ENCODE results near the gene DOCK4.

The DOCK4 gene

DNA sequence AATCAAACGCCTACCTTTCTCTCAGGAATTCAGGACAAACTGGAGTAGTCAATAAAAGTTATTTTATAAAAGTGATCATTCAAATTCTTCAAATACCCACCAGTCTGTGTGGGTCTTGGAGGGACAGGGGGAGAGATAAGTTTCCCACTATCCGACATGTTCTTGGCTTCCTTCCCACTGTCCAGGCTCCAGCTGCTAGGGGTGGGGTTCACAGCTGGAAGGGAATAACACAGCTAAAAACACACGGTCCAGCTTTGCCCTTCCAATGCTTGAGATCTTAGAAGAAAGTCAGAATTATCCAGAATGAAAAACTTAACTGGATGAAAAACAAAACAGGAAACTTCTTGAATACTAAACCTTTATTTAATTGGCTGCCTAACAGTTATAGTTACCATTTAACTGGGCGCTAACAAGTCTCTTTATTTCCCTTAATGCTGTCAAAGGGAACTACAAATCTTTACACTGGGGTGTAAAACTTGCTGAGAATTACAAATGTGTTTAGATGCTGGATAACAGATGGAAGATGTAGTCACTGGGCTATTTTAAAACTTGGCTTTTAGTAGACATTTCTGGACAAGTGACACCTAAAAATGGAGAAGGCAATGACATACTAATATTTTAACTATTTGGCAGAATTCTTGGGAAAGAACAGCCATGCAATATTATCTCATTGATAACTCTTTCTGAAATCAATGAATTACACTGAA lies 471.1 kb downstream of the DOCK4 start:
- DNase-seq (ENCODE audit: low read depth in 2 of 2): no peak

DNA sequence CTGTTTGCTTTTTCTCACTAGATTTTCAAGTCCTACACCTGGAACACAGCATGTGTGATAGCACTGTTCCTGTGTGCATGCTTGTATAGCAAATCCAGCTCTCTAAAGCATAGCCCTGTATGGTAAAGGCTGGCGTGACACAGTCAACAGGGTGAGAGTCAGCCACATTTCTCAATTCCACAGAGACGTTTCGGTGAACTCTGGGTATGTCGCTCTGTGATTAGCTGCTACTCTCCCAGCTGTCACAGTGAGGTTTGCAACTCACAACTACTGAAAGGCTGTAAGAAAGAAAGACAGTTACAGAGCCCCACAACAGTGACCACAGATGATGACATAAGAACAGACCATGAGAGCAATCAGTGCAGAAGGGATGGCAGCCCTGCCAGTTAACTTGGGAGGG lies 473.3 kb downstream of the DOCK4 start:
- DNase-seq (ENCODE audit: low read depth in 2 of 2): no peak

DNA sequence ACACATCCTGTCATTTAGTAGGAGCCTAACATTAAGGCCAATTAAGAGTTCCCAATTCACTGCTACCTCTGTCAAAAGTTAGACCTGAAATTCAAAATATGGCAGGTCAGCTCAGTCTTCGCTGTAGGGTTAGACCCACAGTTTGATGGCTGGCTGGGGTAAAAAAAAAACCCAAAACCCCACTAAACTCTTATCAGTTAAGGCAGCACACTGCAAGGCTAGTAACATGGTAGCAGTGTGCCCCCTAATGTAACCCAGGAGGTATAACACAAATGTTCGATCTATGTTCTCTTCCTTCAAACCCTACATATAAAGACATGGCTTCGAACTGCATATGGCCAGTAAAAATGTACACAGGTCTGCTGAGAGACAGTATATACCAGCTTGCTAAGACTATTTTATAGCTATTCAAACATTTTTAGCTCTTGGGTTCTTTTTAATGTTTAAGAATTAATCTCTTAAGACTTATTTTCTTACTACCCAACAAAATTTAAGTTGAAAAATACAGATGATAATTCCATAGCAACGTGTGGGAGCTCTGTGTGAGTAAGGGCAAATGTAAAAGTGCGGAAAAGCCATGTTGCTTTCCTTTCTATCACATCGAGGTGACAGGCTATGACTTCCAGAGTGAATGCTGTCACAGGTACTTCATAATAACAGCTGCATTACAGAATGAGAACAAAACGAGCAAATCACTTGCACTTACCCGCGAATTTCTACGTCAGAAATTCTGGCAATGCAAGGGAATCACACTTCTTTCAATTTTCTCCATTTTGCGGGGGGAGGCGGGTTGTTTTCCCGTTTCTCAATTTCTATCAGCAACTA lies 475.5 kb downstream of the DOCK4 start:
- DNase-seq (ENCODE audit: low read depth in 2 of 2): no peak

DNA sequence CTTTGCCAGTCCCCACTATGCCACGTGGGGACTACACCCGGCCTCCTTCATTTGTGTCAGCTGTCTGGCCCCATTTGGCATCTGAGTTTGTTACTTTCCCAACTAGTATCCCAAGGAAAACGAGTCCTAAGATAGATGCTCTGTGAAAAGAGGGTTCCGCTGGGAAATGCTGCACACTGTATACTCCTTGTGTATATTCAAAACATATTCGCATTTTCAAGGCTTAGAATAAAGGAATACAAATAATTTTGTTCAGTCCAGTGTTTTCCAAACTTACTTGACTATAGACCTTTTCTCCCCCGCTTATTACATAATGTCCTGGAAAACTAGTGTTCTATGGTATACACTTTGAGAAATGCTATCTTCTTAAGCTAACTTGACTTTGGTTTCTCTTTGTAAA lies 476.1 kb downstream of the DOCK4 start:
- DNase-seq (ENCODE audit: low read depth in 2 of 2): no peak

DNA sequence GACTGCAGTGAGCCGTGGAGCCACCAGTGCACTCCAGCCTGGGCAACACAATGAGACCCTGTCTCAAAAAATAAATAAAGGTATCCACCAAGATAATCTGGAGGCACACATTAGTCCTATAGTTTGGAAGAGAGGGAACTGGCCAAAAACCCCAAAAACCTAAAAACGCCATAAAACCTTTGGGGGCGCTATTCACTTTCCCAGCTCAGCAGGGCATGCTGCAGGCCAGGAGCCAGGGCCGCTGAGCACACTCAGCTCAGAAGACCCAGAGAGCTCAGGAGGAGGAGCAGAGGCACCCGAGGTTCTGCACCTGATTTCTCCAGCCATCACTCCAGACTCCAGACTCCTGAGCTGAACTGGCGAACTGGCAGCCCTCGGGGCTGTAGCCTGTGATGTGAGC lies 476.7 kb downstream of the DOCK4 start:
- DNase-seq (ENCODE audit: low read depth in 2 of 2): no peak

DNA sequence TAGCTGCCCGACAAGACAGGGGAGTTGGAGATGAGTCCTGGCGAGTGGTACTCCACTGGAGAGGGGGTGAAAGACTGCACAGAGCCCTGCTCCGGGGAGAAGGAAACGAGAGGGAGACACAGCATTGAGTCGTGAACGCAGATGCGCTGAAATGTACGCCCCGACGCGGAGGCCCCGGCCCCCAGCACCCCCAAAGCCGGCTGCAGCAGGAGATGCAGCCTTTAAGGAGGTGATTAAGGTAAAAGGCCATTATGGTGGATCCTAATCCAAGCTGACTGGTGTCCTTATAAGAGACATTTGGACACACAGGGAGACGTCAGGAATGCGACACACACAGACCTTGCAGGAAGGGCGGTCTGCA lies 477.6 kb downstream of the DOCK4 start:
- DNase-seq (ENCODE audit: low read depth in 2 of 2): no peak

DNA sequence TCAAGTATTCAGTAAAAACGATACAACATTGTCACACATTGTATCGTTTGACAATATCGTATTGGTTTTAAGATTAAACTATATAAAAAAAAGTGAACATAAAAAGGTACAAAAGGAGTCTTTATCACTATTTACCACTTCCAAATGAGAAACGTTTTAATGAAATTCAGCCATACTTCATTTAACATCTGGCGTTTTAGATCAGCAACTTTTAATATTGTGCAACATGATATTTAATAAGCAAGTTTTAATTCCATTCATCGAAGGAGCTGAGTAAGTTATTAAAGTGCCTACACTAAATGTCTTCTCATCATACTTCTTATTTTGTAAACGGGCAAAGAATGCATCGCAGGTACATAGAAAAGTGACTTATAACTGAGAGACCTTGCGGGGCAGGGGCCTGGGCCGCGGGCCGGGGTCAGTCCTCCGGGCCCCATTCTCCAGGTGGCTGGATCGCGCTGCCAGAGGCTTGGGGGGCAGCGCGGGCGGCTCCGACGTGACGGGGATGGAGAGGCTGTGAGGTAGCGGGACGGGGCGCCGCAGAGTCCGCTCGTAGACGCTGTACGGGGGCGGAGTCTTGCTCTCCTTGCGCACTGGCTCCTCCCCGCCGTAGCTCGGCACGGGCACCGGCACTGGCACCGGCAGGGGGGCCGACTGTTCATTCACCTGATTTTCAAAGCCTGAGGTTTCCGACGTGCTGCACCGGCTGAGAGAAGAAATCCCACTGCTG lies 478.1 kb downstream of the DOCK4 start:
- no peak for DNase-seq (ENCODE audit: low read depth in 2 of 2)

DNA sequence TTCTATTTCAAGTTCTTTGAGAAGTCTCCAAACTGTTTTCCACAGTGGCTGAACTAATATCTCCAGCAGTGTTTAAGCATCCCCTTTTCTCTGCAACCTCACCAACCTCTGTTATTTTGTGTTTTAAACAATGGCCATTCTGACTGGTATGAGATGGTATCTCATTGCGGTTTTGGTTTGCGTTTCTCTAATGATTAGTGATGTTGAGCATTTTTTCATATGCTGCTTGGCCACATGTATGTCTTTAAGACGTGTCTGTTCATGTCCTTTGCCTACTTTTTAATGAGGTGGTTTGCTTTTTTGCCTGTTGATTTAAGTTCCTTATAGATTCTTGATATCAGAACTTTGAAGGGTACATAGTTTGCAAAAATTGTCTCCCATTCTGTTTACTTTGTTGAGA lies 487.3 kb downstream of the DOCK4 start:
- DNase-seq (ENCODE audit: low read depth in 2 of 2): no peak

DNA sequence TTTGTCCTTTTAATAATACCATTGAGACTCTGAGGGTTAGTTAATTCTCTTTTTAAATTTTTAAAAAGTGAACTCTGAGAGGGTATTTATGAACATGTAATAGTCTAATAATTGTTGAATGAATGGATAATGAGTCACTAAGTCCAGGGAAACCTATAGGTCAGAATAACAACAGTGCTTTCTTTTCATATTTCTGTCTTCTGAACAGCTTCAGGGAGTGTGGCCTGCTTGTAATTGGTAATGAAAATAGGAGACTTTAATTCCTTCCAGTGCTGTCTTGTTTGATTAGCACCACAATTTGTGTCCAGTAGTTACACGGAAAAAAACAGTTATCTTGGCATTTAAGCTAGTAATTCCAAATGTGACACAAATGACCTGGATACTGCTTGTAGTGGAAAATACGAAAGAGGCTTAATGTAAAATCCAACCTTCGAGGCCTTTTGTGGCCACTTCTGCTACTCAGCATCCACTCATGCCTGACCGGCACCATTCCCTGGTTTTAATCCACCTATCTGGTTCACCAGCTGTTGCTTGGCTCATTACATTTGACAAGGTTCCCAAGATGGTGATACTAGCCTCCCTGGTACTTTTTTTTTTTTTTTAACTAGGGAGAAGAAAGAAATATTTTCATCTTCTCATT lies 494.7 kb downstream of the DOCK4 start:
- no peak for DNase-seq (ENCODE audit: low read depth in 2 of 2)

DNA sequence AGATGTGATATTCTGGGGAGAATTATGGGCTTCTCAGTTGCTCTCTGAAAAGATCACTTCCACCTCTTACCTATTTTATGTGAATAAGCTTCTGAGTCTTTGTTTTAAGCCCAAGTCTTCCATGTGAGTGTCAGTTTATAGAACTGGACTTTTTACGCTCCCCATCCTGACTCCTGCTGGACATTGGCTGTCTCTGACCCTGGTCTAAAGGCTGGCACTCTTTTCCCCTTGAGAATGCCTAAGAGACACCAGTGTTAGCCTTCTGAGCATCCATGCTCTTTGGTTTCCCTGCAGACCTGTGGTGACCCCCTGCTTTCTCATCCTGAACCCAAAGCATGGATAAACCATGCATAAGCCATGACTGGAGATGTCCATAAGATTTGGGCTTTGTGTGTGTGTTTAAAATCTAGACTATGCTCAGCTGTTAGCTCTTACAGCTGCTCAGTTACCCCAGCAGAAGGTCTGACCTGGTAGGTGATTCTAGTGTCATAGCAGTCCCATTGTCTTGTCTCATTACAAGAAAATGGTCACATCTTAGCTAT lies 495.3 kb downstream of the DOCK4 start:
- no peak for DNase-seq (ENCODE audit: low read depth in 2 of 2)

DNA sequence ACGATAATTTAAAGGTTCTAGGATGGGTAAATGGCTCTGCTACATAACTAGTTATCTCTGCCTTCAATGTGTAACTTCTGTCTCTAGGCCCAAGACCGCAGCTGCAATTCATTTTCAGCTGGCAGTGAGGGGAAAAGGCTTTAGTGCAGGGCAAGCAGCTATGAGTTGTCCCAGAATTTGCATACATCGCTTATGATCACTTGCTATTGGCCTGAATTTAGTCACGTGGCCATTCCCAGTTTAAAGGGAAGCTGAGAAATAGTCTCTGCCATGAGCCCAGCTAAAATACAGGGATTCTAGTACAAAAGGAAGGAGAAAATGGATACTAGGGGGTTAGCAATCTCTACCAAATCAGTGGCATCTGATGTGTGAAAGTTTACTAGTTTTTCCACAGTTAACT lies 498.1 kb downstream of the DOCK4 start:
- no peak for DNase-seq (ENCODE audit: low read depth in 2 of 2)

DNA sequence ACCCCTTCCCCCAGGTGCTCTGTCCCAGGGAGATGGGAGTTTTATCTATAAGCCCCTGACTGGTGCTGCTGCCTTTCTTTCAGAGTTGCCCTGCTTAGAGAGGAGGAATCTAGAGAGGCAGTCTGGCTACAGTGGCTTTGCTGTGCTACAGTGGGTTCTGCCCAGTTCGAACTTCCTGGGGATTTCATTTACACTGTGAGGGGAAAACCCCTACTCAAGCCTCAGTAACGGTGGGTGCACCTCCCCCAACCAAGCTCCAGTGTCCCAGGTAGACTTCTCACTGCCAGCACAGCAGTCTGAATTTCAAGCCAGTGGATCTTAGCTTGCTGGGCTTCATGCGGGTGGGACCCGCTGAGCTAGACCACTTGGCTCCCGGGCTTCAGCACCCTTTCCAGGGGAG lies 500.4 kb downstream of the DOCK4 start:
- no peak for DNase-seq (ENCODE audit: low read depth in 2 of 2)

DNA sequence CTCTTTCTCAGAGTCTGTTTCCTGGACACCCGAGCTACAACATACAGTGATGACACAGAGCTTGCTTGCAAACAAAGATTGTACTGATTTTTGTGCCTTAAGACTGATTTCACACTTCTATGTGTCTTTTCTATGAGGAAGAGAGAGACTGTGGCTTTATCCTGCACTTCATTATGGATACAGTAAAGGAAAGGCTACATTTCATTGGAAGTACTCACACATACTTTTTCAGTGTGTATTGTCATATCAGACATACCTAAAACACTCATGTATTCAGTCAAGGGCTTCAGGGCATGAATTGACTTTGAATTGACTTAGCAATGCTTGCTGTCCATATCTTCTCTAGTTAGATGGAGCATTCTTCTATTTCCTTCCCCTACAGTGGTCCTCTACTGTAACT lies 508.4 kb downstream of the DOCK4 start:
- DNase-seq (ENCODE audit: low read depth in 2 of 2): no peak

DNA sequence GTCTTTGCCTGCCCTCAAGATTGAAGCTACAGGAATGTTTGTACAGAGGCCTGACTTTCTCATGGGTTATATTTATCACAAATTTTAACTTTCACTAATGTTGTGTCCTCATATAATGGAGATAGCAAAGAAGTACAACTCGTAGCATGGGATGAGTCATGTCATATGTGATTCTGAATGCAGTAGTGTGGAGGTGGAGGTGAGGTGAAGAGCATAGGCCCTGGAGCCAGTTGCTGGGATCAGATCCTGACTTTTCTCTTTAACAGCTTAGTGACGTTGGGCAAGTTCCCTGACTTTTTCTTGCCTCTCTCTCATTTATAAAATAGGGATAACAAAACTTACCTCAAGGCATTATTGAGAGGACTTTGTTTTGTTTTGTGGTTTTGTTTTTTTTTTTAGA lies 511.8 kb downstream of the DOCK4 start:
- no peak for DNase-seq (ENCODE audit: low read depth in 2 of 2)

DNA sequence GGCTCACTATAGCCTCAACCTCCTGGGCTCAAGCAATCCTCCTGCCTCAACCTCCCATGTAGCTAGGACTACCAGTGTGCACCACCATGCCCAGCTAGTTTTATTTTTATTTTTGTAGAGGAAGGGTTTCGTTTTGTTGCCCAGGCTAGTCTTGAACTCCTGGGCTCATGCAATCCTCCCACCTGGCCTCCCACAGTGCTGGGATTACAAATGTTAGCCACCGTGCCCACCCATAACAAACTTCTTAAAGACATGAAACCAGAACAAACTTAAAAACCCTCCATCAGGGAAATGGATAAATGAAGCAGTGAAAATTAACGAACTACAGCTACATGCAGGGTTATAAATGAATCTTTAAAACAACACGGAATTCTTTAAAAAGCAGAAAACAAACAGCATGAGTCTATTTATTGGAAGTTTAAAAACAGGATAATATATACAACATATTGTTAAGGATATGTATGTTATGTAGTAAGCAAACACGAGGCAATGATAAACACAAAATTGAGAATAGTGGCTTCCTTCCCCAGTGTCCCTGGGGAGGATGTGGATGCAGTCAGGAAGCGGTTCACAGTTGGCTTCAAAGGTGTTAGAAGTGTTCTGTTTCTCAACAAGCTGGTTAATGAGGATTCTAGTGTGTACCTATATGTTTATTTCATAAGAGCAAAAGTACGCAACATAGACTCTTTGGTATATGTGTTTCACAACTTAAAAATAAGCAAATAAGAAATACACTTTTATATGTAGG lies 515.7 kb downstream of the DOCK4 start:
- DNase-seq (ENCODE audit: low read depth in 2 of 2): no peak

DNA sequence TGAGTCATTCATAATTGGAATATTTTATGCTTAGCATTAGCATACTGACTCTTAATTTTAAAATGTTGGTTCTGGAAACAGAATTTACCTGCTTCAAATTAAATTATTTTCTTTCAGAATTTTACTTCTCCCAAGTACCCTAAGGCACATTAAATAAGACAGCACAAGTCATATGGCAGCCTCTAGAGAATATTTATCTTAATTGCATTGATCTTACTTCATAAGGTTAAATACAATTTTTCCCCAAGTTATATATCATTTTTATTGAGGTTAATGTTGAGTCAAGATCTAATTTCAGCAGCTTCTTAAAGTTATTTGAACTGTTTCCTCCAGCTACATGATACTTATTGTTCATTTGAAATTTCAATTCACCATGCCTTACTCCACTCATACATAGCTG lies 520.9 kb downstream of the DOCK4 start:
- no peak for DNase-seq (ENCODE audit: low read depth in 2 of 2)

DNA sequence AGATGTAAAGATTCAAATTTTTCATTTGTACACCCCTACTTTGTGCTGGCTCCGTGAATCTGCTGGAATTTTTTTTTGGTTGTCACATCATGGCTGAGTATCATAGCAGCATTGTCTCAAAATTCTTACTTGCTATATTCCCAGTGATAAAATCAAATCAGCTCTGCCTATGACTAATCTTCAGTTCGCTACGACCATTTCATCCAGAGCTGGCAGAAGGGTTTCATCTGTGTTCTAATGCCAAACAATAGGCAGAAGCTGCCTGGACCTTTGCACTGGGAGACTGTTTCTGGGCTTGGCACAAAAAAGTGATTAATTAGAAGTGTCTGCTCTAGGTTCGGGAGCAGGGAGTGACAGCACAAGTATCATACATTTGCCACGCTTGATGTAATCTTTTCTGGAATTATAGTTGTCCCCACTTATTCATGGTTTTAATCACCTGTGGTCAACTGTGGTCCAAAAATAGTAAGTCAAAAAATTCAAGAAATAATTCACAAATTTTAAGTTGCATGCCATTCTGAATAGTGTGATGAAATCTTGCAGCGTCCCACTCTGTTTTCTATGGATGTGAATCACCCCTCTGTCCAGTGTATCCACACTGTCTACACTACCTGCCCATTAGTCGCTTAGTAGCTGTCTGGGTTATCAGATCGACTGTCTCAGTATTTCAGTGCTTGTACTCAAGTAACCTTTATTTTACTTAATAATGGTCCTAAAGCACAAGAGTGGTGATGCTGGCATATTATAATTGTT lies 523.4 kb downstream of the DOCK4 start:
- no peak for DNase-seq (ENCODE audit: low read depth in 2 of 2)

DNA sequence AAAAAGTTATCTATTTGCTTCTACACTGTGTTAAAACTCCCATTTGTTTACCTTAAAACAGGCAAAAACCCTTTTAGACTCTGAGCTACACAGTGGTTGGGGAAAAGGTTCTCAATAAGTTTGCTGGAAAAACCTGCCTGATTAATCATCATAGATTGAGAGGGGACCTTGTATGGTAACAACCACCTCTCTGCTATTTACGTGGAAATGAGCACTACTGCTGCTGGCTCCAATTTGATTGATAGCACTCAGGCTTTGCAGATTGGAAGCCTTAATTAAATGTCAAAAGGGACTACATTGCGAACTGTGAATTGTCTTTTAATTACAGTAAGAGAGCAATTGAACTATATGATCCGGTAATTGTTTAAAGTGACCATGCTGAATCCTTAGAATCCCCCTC lies 525.0 kb downstream of the DOCK4 start:
- no peak for DNase-seq (ENCODE audit: low read depth in 2 of 2)

DNA sequence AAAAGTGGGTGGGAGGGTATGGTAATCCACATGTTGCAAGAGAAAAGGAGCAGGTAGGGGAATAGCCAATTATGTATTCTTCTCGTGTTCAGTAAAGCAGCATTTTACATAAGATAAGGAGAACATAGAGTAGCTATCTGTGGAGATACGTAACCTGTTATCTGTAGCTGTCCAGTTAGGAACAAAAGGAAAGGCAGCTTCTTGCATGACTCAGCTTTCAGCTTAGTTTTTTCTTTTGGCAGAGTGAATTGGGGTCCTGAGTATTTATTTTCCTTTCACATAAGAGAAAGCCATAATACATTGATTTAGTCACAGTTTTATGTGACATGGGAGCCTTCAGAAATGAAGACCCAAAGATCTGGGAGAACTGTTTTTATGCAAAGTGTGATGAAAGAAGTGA lies 527.2 kb downstream of the DOCK4 start:
- no peak for DNase-seq (ENCODE audit: low read depth in 2 of 2)

DNA sequence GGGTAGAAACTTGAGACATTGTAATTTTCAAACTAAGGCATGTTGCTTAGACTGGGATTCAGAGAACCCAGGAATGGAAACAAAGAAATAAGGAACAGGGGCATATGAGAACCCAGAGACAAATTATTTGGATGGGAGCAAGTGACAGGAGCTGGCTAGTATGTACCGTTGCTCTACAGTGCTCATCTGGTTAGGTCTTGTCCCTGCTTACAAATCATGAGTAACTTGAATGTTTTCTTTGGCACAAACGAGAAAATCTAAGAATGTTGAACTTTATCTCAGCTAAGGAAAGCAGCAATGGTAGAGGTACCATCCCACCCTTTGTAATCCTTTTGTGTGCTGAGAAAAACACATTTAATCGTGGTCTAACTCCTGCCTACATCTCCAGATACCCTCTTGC lies 527.9 kb downstream of the DOCK4 start:
- DNase-seq (ENCODE audit: low read depth in 2 of 2): no peak

DNA sequence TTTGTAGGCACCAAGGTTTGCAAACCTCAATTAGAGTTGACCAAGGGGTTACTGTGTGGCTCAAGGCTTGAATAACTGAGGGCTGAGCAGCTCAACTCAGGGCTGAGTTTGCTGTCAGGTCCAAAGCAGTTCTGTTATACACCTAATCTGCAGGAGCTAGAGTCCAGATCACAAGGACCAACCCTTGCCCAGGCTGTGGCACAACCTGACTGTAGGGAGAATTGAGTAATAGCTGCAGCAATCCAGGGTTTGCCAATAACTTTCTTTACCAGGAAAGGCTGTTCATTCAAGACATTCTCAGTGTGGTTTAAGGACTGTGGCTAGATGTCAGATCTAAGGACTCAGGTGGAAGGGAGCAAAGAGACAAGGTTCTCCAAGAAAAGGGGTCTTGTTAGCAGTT lies 528.4 kb downstream of the DOCK4 start:
- no peak for DNase-seq (ENCODE audit: low read depth in 2 of 2)

All from activated CD4-positive, alpha-beta T cell treated with anti-CD3 and anti-CD28 coated beads for 24 hours (primary cell).